GM23248 (cell line): ENCODE data around the gene RELT. TPM values are rescaled to one million over a fixed set of nuclear protein-coding genes. Genes with fewer than 3 reads are reported as not detected.

ENCODE experiments used
- DNase-seq: peaks from one replicate; pipeline ENCODE4 v3.0.0-alpha.2; 2015
- H2AFZ ChIP-seq: fragments of 200-600 bp; sonication (generic); 2 replicates; pipeline ENCODE4 v1.6.1; 2016; ENCODE audit warnings: antibody characterized with exemption
- H3F3A ChIP-seq: fragments of 200-600 bp; sonication (generic); 2 replicates; pipeline ENCODE4 v1.6.1; 2016; ENCODE audit warnings: mild to moderate bottlenecking, antibody characterized with exemption, mixed run types; ENCODE audit not compliant: insufficient read depth
- H3K27ac ChIP-seq: fragments of 200-600 bp; sonication (generic); 2 replicates; pipeline ENCODE4 v1.5.1; 2016; ENCODE audit warnings: mild to moderate bottlenecking
- H3K27me3 ChIP-seq: fragments of 200-600 bp; sonication (generic); replicated peaks from 2 replicates; pipeline ENCODE4 v1.6.1; 2016; ENCODE audit warnings: mild to moderate bottlenecking; ENCODE audit not compliant: insufficient read depth
- H3K36me3 ChIP-seq: fragments of 200-600 bp; sonication (generic); 2 replicates; pipeline ENCODE4 v1.6.1; 2016; ENCODE audit warnings: low read depth, mild to moderate bottlenecking
- H3K4me1 ChIP-seq: fragments of 200-600 bp; sonication (generic); 2 replicates; pipeline ENCODE4 v1.6.1; 2016; ENCODE audit warnings: mild to moderate bottlenecking; ENCODE audit not compliant: insufficient read depth
- H3K4me2 ChIP-seq: fragments of 200-600 bp; sonication (generic); one replicate; pipeline ENCODE4 v1.6.1; 2016; ENCODE audit warnings: mild to moderate bottlenecking; ENCODE audit not compliant: unreplicated experiment
- H3K4me3 ChIP-seq: fragments of 200-600 bp; sonication (generic); 2 replicates; pipeline ENCODE4 v1.5.1; 2016; ENCODE audit warnings: mild to moderate bottlenecking
- H3K79me2 ChIP-seq: fragments of 200-600 bp; sonication (generic); 2 replicates; pipeline ENCODE4 v1.6.1; 2016; ENCODE audit warnings: mild to moderate bottlenecking; ENCODE audit not compliant: insufficient read depth
- H3K9ac ChIP-seq: fragments of 200-600 bp; sonication (generic); 2 replicates; pipeline ENCODE4 v1.6.1; 2016; ENCODE audit warnings: mild to moderate bottlenecking
- H3K9me2 ChIP-seq: fragments of 200-600 bp; sonication (generic); 2 replicates; pipeline ENCODE4 v1.6.1; 2016; ENCODE audit warnings: mixed run types, mild to moderate bottlenecking, moderate library complexity; ENCODE audit not compliant: insufficient read depth
- H3K9me3 ChIP-seq: fragments of 200-600 bp; sonication (generic); one replicate; pipeline ENCODE4 v1.6.1; 2017; ENCODE audit warnings: low read depth
- H4K20me1 ChIP-seq: fragments of 200-600 bp; sonication (generic); 2 replicates; pipeline ENCODE4 v1.6.0; 2016; ENCODE audit not compliant: insufficient read depth
- EZH2 ChIP-seq: fragments of 200-600 bp; sonication (generic); IDR thresholded peaks from 2 replicates; pipeline ENCODE4 v1.6.1; 2018; ENCODE audit warnings: antibody characterized with exemption, mild to moderate bottlenecking; ENCODE audit not compliant: insufficient read depth, poor library complexity, severe bottlenecking
- EZH2phosphoT487 ChIP-seq: fragments of 200-600 bp; sonication (generic); IDR thresholded peaks from 2 replicates; pipeline ENCODE4 v1.6.1; 2018; ENCODE audit warnings: antibody characterized with exemption, moderate library complexity, mild to moderate bottlenecking, low read depth; ENCODE audit not compliant: insufficient read depth
- WGBS, 2 experiments: methylation state at CpG; one replicate each; pipeline ENCODE4 v1.1.6; 2015 to 2017; ENCODE audit warnings: low lambda C conversion rate in 2 of 2, low coverage in 1 of 2; ENCODE audit errors: missing lambda C conversion rate in 2 of 2; 5-methylcytosine and 5-hydroxymethylcytosine counted together
- in situ Hi-C: fragments of 300-500 bp; cut with MboI; formaldehyde crosslinking; loops from 2 replicates; pipeline ENCODE4 v1.15.0; 2020
- polyA plus RNA-seq: library from polyadenylated mRNA; unstranded; fragments of >200 nt; fragmentation: Nextera tagmentation; extraction: Ambion mirVana; gene quantifications from 2 replicates; pipeline ENCODE4 v1.2.1, GENCODE V29; 2016
- total RNA-seq: library from RNA; depleted of rRNA; stranded (reverse); fragments of >200 nt; shearing (Covaris generic); gene quantifications from 2 replicates; pipeline ENCODE4 v1.2.3, GENCODE V29; 2014

Gene RELT
- total and polyA plus RNA-seq, 2 experiments from 2014 or later = 2.9 to 8.2 TPM

GRCh38 chr11:73389134-73389525, 12.9 kb downstream of the RELT start:
- Histone ChIP-seq H3K4me3 (no peak overlapping the region), H3K9ac (no peak overlapping the region), H3K9me2 (no peaks in the 10 kb centered on the region), H2AFZ (no peak overlapping the region), H3K27ac (no peak overlapping the region), H3K4me2 (no peak overlapping the region), H3F3A (no peaks in the 10 kb centered on the region), H3K79me2 (peaks cover 67% of the 10 kb centered on the region), H4K20me1 (no peaks in the 10 kb centered on the region), H3K9me3 (no peaks in the 10 kb centered on the region), H3K4me1 (no peaks in the 10 kb centered on the region; the same call in 1 of the 2 replicates), H3K27me3 (no peaks in the 10 kb centered on the region), H3K36me3 (no peaks in the 10 kb centered on the region)
- DNase-seq = no peak
- TF ChIP-seq EZH2 = no peak
- no peak for TF ChIP-seq EZH2phosphoT487
- 85% methylated on average over 6 of the region's 6 CpGs for WGBS, 2 experiments
- in situ Hi-C loops = no loop called here

- Histone ChIP-seq H3K9me3 (no peaks in the 10 kb centered on the region), H3K4me1 (no peaks in the 10 kb centered on the region; the same call in 1 of the 2 replicates), H3K4me3 (no peak overlapping the region), H3K9me2 (no peaks in the 10 kb centered on the region), H2AFZ (no peak overlapping the region), H3K79me2 (peaks cover 59% of the 10 kb centered on the region), H3K27ac (no peak overlapping the region), H4K20me1 (no peaks in the 10 kb centered on the region), H3K27me3 (no peaks in the 10 kb centered on the region), H3F3A (no peaks in the 10 kb centered on the region), H3K36me3 (no peaks in the 10 kb centered on the region), H3K4me2 (no peak overlapping the region), H3K9ac (no peak overlapping the region)
- DNase-seq = no peak
- 82 to 90% methylated on average over 7 of the region's 7 CpGs for WGBS, 2 experiments
- in situ Hi-C loops = no loop called here
- TF ChIP-seq EZH2phosphoT487 = no peak
- TF ChIP-seq EZH2 = no peak
Observed at GRCh38 chr11:73389916-73390315, 13.7 kb downstream of the RELT start.

- no peak overlapping the region for H3K4me3 ChIP-seq
- no peaks in the 10 kb centered on the region for H3K36me3 ChIP-seq
- no peaks in the 10 kb centered on the region for H3K9me3 ChIP-seq
- TF ChIP-seq EZH2phosphoT487 (no peak), EZH2 (no peak)
- H4K20me1 ChIP-seq = no peaks in the 10 kb centered on the region
- no peaks in the 10 kb centered on the region for H3K27me3 ChIP-seq
- H3K9me2 ChIP-seq = no peaks in the 10 kb centered on the region
- no peak for DNase-seq
- no peaks in the 10 kb centered on the region for H3F3A ChIP-seq
- WGBS, 2 experiments = 88 to 91% methylated on average over 11 to 12 of the region's 12 CpGs
- no peaks in the 10 kb centered on the region; the same call in 1 of the 2 replicates for H3K4me1 ChIP-seq
- H3K4me2 ChIP-seq = no peak overlapping the region
- no peak overlapping the region for H3K27ac ChIP-seq
- H3K79me2 ChIP-seq = peaks cover 49% of the 10 kb centered on the region
- in situ Hi-C loops = no loop called here
- no peak overlapping the region for H2AFZ ChIP-seq
- no peak overlapping the region for H3K9ac ChIP-seq
Observed at GRCh38 chr11:73390601-73391565, 14.7 kb downstream of the RELT start.

GRCh38 chr11:73391665-73392064, 15.5 kb downstream of the RELT start:
- H4K20me1 ChIP-seq = no peaks in the 10 kb centered on the region
- H3K9me2 ChIP-seq = no peaks in the 10 kb centered on the region
- no peaks in the 10 kb centered on the region for H3K36me3 ChIP-seq
- no peak for DNase-seq
- 90 to 95% methylated on average over 9 of the region's 10 CpGs for WGBS, 2 experiments
- no peak overlapping the region for H3K9ac ChIP-seq
- H2AFZ ChIP-seq = no peak overlapping the region
- no peaks in the 10 kb centered on the region for H3K27me3 ChIP-seq
- no peak overlapping the region for H3K27ac ChIP-seq
- no peaks in the 10 kb centered on the region for H3F3A ChIP-seq
- H3K9me3 ChIP-seq = no peaks in the 10 kb centered on the region
- H3K4me1 ChIP-seq = no peaks in the 10 kb centered on the region
- TF ChIP-seq EZH2 = no peak
- TF ChIP-seq EZH2phosphoT487 = no peak
- peaks cover 41% of the 10 kb centered on the region for H3K79me2 ChIP-seq
- no peak overlapping the region for H3K4me3 ChIP-seq
- in situ Hi-C loops = no loop called here
- H3K4me2 ChIP-seq = no peak overlapping the region
